HFF-Myc (cell line): ENCODE data around the gene ARL15.

Experiments used
- DNase-seq: peaks from one replicate; pipeline ENCODE4 v3.0.0-alpha.2; 2011; ENCODE audit warnings: low read depth; ENCODE audit errors: extremely low read depth
- H3K4me3 ChIP-seq: replicated peaks from 2 replicates; pipeline ENCODE4 v1.5.1; 2011; ENCODE audit warnings: low read depth, mild to moderate bottlenecking, control low read depth, low read length
- TF ChIP-seq, protein P1 (sequence below): IDR thresholded peaks from 2 replicates; pipeline ENCODE4 v1.5.1; 2012; ENCODE audit warnings: mild to moderate bottlenecking, low read depth, low read length, control low read depth; ENCODE audit errors: missing control alignments

Gene ARL15

DNA sequence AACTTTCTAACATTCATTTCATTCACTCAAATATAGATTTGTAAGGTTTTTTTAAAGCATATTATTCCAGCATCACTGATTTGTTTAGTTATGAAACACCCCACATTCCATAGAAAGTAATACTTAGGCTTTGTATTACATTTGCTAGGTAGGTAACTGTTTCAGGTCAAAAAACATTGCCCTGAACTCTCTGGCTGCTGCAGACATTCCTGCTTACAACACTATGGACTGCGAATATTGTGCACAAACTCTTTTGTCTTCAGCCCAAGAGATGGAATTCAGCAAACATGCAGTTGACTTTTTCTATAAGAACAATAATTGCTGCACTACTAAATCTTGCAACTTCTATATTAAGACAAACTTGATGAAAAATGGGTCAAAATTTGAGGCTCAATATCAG lies 301.0 kb downstream of the ARL15 start:
- DNase-seq = no peak
- no peak overlapping the region for H3K4me3 ChIP-seq
- TF ChIP-seq, protein P1, sequence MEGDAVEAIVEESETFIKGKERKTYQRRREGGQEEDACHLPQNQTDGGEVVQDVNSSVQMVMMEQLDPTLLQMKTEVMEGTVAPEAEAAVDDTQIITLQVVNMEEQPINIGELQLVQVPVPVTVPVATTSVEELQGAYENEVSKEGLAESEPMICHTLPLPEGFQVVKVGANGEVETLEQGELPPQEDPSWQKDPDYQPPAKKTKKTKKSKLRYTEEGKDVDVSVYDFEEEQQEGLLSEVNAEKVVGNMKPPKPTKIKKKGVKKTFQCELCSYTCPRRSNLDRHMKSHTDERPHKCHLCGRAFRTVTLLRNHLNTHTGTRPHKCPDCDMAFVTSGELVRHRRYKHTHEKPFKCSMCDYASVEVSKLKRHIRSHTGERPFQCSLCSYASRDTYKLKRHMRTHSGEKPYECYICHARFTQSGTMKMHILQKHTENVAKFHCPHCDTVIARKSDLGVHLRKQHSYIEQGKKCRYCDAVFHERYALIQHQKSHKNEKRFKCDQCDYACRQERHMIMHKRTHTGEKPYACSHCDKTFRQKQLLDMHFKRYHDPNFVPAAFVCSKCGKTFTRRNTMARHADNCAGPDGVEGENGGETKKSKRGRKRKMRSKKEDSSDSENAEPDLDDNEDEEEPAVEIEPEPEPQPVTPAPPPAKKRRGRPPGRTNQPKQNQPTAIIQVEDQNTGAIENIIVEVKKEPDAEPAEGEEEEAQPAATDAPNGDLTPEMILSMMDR = no peak

DNA sequence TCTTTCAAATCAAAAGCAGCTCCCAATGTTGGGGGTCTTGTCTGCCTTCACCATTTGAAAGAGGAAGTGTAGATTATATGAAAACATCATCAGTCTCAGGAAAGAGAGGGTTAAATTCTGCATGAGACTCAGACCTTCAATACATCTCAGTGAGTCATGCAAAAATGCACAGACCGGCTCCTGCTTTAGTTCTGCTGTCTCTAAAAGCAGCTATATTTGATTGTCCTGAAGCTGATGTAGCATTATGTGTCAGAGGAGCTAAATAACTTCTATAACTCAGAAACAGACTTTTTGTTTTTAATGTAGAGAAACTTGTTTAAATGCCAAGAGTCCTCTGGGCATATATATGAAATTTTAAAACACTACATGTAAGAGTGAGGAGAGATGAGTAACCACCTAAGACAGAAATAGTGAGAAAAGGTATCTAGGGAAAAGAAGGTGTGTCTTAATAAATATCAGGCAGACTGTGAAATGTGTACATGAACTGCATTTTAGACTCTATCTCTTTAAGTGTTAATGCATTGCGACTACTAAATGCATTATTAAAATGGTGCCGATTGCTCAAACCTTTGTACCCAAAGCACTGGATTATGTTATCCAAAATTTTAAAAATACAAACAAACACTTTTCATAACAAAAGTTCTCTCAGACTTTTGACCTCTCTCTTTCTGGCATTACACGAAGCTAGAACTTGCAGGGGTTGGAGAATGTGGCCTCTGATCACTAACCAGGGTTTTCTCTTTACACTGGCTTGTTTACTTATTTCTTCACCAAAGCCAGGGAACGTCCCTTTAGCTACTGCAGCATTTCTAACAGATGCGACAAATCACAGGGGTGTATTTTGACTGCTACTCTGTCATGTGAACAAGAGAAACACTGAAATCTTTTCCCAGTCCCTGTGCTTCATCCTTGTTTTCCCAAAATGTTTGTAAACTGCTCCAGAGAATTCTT lies 302.3 kb downstream of the ARL15 start:
- TF ChIP-seq, protein P1 = no peak
- DNase-seq = no peak
- no peak overlapping the region for H3K4me3 ChIP-seq

DNA sequence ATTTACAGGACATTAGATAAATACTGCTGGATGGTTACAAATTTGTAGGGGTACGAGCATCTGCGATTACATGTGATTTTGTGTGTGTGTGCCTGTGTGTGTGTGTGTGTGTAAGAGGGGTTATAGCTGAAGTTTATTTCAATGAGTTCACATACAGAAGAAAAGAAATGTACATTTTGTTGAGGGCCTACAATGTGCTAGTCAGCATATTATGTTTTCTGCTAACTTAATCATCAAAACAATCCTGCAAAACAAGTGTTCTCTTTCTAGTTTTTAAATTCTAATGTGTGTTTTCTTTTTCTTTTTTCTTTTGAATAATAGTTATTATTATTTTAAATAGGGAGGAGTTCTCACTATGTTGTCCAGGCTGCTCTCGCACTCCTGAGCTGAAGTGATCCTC lies 305.7 kb downstream of the ARL15 start:
- no peak for DNase-seq
- TF ChIP-seq, protein P1 = no peak
- H3K4me3 ChIP-seq = no peak overlapping the region

DNA sequence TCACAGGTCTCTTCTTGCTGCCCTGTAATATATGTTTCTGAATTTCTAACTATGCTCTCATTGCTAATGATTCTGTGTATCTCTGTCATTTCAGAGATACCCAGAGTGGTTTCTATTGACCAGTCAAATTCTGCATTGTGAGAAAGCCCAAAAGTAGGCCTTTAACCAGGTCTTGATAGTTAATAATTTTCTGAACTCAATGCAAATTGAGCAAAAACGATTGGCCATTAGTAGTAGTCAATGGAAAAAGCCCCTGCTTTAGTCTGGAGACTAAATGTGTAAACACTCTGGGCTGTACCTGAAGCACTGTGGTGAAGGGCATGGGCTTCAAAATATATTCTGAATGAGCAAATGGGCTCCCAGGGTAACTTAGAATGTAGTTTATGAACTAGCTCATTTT lies 307.6 kb downstream of the ARL15 start:
- TF ChIP-seq, protein P1 = no peak
- H3K4me3 ChIP-seq = no peak overlapping the region
- DNase-seq = no peak

GRCh38 chr5:54001976-54002775 lies 308.2 kb downstream of the ARL15 start:
- no peak for DNase-seq
- H3K4me3 ChIP-seq = no peak overlapping the region
- TF ChIP-seq, protein P1 = no peak

DNA sequence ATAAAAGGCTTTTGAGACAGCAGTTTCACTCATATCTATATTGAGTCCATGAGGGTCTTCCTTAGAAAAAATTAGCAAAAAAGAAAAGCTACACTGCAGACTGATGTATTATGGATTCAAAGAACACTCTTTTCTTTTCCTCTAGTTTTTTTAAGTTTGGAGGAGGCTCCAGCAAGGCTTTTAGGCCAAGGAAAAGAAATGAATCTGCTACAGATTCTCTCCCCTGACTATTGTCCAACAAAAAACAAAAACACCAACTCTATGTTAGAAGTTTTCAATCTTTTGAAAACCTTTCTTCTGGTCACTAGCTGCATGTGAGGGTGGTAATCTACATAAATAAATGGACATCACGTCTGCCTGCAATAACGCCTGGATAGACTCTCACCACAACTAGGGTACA lies 310.4 kb downstream of the ARL15 start:
- H3K4me3 ChIP-seq = no peak overlapping the region
- no peak for DNase-seq
- TF ChIP-seq, protein P1 = no peak
